SH-SY5Y (cell line): Measurements from ENCODE around the gene MYRIP.

Source experiments
- GATA2 ChIP-seq: IDR thresholded peaks from 2 replicates; pipeline ENCODE4 v1.6.1; 2011; ENCODE audit warnings: mild to moderate bottlenecking, low read depth, low read length
- GATA3 ChIP-seq: IDR thresholded peaks from 2 replicates; pipeline ENCODE4 v1.6.1; 2011; ENCODE audit warnings: low read depth, mild to moderate bottlenecking, low read length, moderate library complexity

DNA sequence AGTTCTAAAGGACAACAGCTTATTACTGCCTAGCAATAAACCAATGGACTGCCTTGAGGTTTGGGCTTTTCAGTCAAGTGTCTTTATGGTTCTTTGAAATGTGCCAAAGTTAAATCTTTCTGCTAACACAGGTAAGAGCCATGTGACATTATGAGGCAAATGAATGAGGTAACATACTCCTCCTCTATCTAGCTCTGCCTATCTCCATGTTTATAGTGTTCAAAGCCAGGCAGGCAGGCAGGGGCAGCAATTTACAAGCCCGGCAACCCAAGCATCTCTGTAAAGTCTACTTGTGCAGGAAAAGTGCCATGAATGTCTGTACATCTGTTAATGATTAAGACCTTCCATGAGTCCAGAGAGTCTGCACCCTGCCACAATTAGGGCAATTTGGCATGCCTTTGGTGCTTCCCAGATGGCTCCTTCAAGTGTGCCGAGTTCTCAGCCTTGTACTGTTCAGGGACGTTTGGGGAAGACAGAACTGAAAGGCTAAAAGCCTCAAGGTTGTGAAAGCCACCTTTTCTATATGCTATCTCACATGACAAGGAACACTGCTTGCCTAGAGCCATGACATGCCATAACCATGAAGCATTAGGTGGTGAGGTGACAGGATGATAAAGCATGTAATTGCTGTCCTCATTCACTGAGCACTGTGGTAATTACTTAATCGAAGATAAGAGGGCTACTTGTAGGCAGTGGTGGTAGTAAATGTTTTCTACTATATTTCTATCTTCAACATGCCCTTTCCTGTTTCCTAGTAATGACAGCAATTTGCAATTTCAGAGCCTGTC lies 458.7 kb downstream of the MYRIP start:
- TF ChIP-seq GATA2, result 0 out of 2 replicates have a peak, but pooled peaks have one; percentile 9
- no peak for TF ChIP-seq GATA3
